HG02588 (cell line): ENCODE measurements around the gene GCDH.
"Not testable (repeated sequence)": the region's sequence is repeated elsewhere in the genome, so short reads cannot be mapped to it uniquely, and the experiment has no call there.

ENCODE experiments used
- ATAC-seq: cut with Tn5 transposase; IDR thresholded peaks from one replicate; pipeline ENCODE4 v1.9.1; 2021; ENCODE audit warnings: mild to moderate bottlenecking, moderate library complexity; ENCODE audit not compliant: unreplicated experiment

The GCDH gene

GRCh38 chr19:12899891-12900518, 9.0 kb downstream of the GCDH start:
- ATAC-seq = no peak

GRCh38 chr19:12907166-12907565, 16.2 kb downstream of the GCDH start:
- ATAC-seq = no peak

- ATAC-seq = no peak
Observed at GRCh38 chr19:12912571-12912970, 21.6 kb downstream of the GCDH start.

GRCh38 chr19:12913011-12913561, 22.1 kb downstream of the GCDH start:
- ATAC-seq = no peak

GRCh38 chr19:12913851-12914690, 23.1 kb downstream of the GCDH start:
- no peak for ATAC-seq

GRCh38 chr19:12915860-12916259, 24.9 kb downstream of the GCDH start:
- ATAC-seq = not testable (repeated sequence)

GRCh38 chr19:12918253-12918652, 27.3 kb downstream of the GCDH start:
- ATAC-seq = no peak

- ATAC-seq = no peak
Observed at GRCh38 chr19:12921047-12921446, 30.1 kb downstream of the GCDH start.

GRCh38 chr19:12922959-12923358, 32.0 kb downstream of the GCDH start:
- ATAC-seq = no peak

GRCh38 chr19:12924621-12925310, 33.8 kb downstream of the GCDH start:
- ATAC-seq = no peak

GRCh38 chr19:12930002-12930645, 39.2 kb downstream of the GCDH start:
- no peak for ATAC-seq

- no peak for ATAC-seq
Observed at GRCh38 chr19:12932392-12933286, 41.7 kb downstream of the GCDH start.

GRCh38 chr19:12933287-12934072, 42.5 kb downstream of the GCDH start, which contains the start of gene FARSA:
FARSA (minus strand) TSS chr19:12933711; CDS start chr19:12933696, 15 bp downstream.
- ATAC-seq = peak; percentile 45

GRCh38 chr19:12935071-12935470, 44.1 kb downstream of the GCDH start:
- ATAC-seq = no peak

- no peak for ATAC-seq
Observed at GRCh38 chr19:12936582-12936981, 45.6 kb downstream of the GCDH start.

- no peak for ATAC-seq
Observed at GRCh38 chr19:12937093-12937926, 46.4 kb downstream of the GCDH start.

- ATAC-seq = peak; percentile 80
Observed at GRCh38 chr19:12937927-12938778, 47.2 kb downstream of the GCDH start, which contains the start of gene CALR. CALR (plus strand) TSS chr19:12938609; CDS start chr19:12938680, 71 bp downstream.
